OCI-LY1 (cell line): Measurements from ENCODE around the gene ASH1L.

Experiments
- H2AFZ ChIP-seq: fragments of 200-600 bp; sonication (generic), shearing (Covaris generic); 2 replicates; pipeline ENCODE4 v1.6.0; 2014; ENCODE audit warnings: antibody characterized with exemption, mild to moderate bottlenecking, low read length
- H3F3A ChIP-seq: fragments of 200-600 bp; sonication (generic), shearing (Covaris generic); 2 replicates; pipeline ENCODE4 v1.6.0; 2014; ENCODE audit warnings: mild to moderate bottlenecking, antibody characterized with exemption, low read length, moderate library complexity; ENCODE audit not compliant: insufficient read depth
- H3K27ac ChIP-seq: fragments of 200-600 bp; sonication (generic); 2 replicates; pipeline ENCODE4 v1.5.1; 2014; ENCODE audit warnings: low read length, mixed run types, mild to moderate bottlenecking, low read depth; ENCODE audit not compliant: poor library complexity, severe bottlenecking
- H3K27me3 ChIP-seq: fragments of 200-600 bp; sonication (generic); 2 replicates; pipeline ENCODE4 v1.6.0; 2014; ENCODE audit warnings: antibody characterized with exemption, mild to moderate bottlenecking, low read length, moderate library complexity; ENCODE audit not compliant: insufficient read depth
- H3K36me3 ChIP-seq: fragments of 200-600 bp; sonication (generic); 2 replicates; pipeline ENCODE4 v1.6.1; 2014; ENCODE audit warnings: mild to moderate bottlenecking, antibody characterized with exemption, low read length, moderate library complexity, mixed read lengths; ENCODE audit not compliant: insufficient read depth
- H3K4me1 ChIP-seq: fragments of 200-600 bp; sonication (generic); 2 replicates; pipeline ENCODE4 v1.5.1; 2014; ENCODE audit warnings: mild to moderate bottlenecking, low read length, moderate library complexity; ENCODE audit not compliant: insufficient read depth, severe bottlenecking
- H3K4me2 ChIP-seq: fragments of 200-600 bp; sonication (generic), shearing (Covaris generic); 2 replicates; pipeline ENCODE4 v1.6.1; 2014; ENCODE audit warnings: low read length
- H3K4me3 ChIP-seq: fragments of 200-600 bp; sonication (generic); 2 replicates; pipeline ENCODE4 v1.5.1; 2014; ENCODE audit warnings: low read length, low read depth, mild to moderate bottlenecking, mixed read lengths; ENCODE audit not compliant: poor library complexity, severe bottlenecking
- H3K79me2 ChIP-seq: fragments of 200-600 bp; shearing (Covaris generic); 2 replicates; pipeline ENCODE4 v1.6.1; 2016; ENCODE audit warnings: mixed run types, low read length, mixed read lengths; ENCODE audit not compliant: insufficient read depth
- H3K9ac ChIP-seq: fragments of 200-600 bp; sonication (generic), shearing (Covaris generic); 2 replicates; pipeline ENCODE4 v1.6.1; 2014; ENCODE audit warnings: mild to moderate bottlenecking, low read length, mixed read lengths
- H3K9me2 ChIP-seq: fragments of 200-600 bp; sonication (generic), shearing (Covaris generic); 2 replicates; pipeline ENCODE4 v1.6.1; 2014; ENCODE audit warnings: low read depth, mild to moderate bottlenecking, low read length, mixed read lengths
- H3K9me3 ChIP-seq: fragments of 200-600 bp; shearing (Covaris generic); 2 replicates; pipeline ENCODE4 v1.6.1; 2014; ENCODE audit warnings: low read length, mixed read lengths
- H4K20me1 ChIP-seq: fragments of 200-600 bp; sonication (generic), shearing (Covaris generic); 2 replicates; pipeline ENCODE4 v1.6.0; 2016; ENCODE audit warnings: mild to moderate bottlenecking, low read length; ENCODE audit not compliant: insufficient read depth
- CTCF ChIP-seq: fragments of 200-600 bp; sonication (generic), shearing (Covaris generic); IDR thresholded peaks from 2 replicates; pipeline ENCODE4 v1.5.1; 2017; ENCODE audit warnings: mild to moderate bottlenecking, antibody characterized with exemption, low read length, moderate library complexity, mixed read lengths
- EZH2 ChIP-seq: fragments of 200-600 bp; sonication (generic), shearing (Covaris generic); IDR thresholded peaks from 2 replicates; pipeline ENCODE4 v1.8.0; 2017; ENCODE audit warnings: borderline replicate concordance, mixed run types, mild to moderate bottlenecking, antibody characterized with exemption, low read length, moderate library complexity, mixed read lengths

Gene ASH1L

GRCh38 chr1:155540000-155540874 lies 22.4 kb downstream of the ASH1L start:
- Histone ChIP-seq H3K9me3 (no peaks in the 10 kb centered on the region), H3K9ac (no peak overlapping the region; the same call in 1 of the 2 replicates), H4K20me1 (no peaks in the 10 kb centered on the region), H3K36me3 (peaks cover 9% of the 10 kb centered on the region; the same call in 1 of the 2 replicates), H3K27ac (peak overlapping the region; percentile 61), H3F3A (peaks cover 6% of the 10 kb centered on the region), H3K4me1 (peaks cover 77% of the 10 kb centered on the region), H3K79me2 (peaks cover 96% of the 10 kb centered on the region), H3K9me2 (no peaks in the 10 kb centered on the region), H3K4me2 (no peak overlapping the region; the same call in 1 of the 2 replicates), H3K4me3 (no peak overlapping the region), H2AFZ (no peak overlapping the region), H3K27me3 (no peaks in the 10 kb centered on the region)
- TF ChIP-seq EZH2 (no peak), CTCF (no peak)

GRCh38 chr1:155537193-155537592 lies 25.4 kb downstream of the ASH1L start:
- H3F3A ChIP-seq, result peaks cover 6% of the 10 kb centered on the region
- no peak overlapping the region for H3K4me2 ChIP-seq
- H3K9ac ChIP-seq, result no peak overlapping the region
- TF ChIP-seq CTCF, result no peak
- TF ChIP-seq EZH2, result no peak
- no peaks in the 10 kb centered on the region for H4K20me1 ChIP-seq
- H3K9me3 ChIP-seq, result no peaks in the 10 kb centered on the region
- H3K27ac ChIP-seq, result peak overlapping the region; percentile 92
- no peak overlapping the region for H3K4me3 ChIP-seq
- no peaks in the 10 kb centered on the region for H3K9me2 ChIP-seq
- peaks cover 93% of the 10 kb centered on the region for H3K79me2 ChIP-seq
- 0 out of 2 replicates have a peak, but pooled peaks cover 6% of the 10 kb centered on the region for H3K36me3 ChIP-seq
- peaks cover 52% of the 10 kb centered on the region for H3K4me1 ChIP-seq
- no peaks in the 10 kb centered on the region for H3K27me3 ChIP-seq
- no peak overlapping the region for H2AFZ ChIP-seq

- no peaks in the 10 kb centered on the region for H4K20me1 ChIP-seq
- H3K9me3 ChIP-seq, result no peaks in the 10 kb centered on the region
- H3K27me3 ChIP-seq, result no peaks in the 10 kb centered on the region
- H3K4me1 ChIP-seq, result peaks cover 47% of the 10 kb centered on the region
- H3K79me2 ChIP-seq, result peaks cover 96% of the 10 kb centered on the region
- peaks cover 10% of the 10 kb centered on the region; the same call in 1 of the 2 replicates for H3K36me3 ChIP-seq
- H3K9me2 ChIP-seq, result no peaks in the 10 kb centered on the region
- peaks cover 6% of the 10 kb centered on the region for H3F3A ChIP-seq
- no peak overlapping the region for H2AFZ ChIP-seq
- no peak overlapping the region for H3K4me3 ChIP-seq
- H3K4me2 ChIP-seq, result no peak overlapping the region; the same call in 1 of the 2 replicates
- TF ChIP-seq CTCF, result no peak
- no peak for TF ChIP-seq EZH2
- peak overlapping the region; percentile 31 for H3K27ac ChIP-seq
- H3K9ac ChIP-seq, result peak overlapping the region; percentile 1; the same call in 1 of the 2 replicates
Measured at GRCh38 chr1:155531624-155532023, 31.0 kb downstream of the ASH1L start.
